Stimulated activated naive CD4-positive, alpha-beta T cell (primary cell): ENCODE data around the gene TRIM65.

Source experiments
- DNase-seq, 6 experiments: peaks; one replicate each; lab custom pipeline; 2025; lab: John Stamatoyannopoulos, UW

TRIM65 gene

DNA sequence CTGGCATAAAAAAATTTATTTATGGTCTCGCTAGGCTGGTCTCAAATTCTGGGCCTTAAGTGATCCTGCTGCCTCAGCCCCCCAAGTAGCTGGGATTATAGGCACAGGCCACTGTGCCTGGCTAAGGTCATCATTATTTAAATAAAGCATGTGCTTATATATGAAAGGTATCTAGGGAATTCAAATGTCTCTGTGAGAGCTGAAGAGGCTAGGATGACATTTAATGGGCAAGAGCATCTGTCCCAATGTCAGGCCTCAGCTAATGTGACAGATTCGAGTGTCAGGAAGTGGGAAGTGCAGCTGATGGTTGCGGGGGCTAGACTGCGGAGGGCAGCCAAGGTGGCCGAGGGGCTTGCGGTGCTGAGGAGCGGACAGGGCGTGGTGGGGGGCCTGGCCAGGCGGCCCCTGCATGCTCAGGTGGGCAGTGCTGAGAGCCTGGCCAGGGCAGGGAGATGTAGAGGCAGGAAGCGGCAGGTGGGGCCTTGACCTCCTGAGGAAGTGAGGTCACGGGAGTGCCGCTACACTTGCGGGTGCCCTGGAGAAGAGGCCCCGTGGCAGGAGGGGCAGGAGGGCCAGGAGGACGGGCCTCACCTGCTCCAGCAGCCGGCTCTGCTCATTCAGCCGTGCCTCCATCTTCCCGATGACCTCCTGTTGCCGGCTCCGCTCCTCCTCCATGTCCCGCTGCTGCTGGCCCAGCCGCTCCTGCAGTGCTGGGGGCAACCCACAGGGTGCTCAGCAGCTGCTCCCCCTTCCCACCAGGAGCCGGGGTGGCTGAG lies 20.6 kb upstream of the TRIM65 start:
- no peak for DNase-seq

DNA sequence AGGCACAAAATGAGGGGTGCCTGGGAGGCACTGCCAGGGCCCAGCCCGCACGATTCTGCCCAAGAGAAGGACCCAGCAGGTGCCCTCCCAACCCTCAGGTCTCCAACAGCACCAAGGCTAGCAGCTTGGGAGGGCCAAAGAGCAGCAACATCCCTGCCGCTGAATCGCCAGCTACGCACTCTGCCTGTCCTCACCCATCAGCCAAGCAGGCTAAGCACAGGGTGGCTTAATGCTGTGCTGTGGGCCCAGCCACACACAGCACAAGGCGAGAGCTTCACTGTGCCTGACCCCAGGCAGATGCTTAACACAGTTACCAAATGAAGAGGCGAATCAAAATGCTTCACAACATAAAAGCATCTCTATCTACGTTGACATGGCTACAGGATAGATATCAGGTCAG lies 18.5 kb upstream of the TRIM65 start:
- DNase-seq = no peak

DNA sequence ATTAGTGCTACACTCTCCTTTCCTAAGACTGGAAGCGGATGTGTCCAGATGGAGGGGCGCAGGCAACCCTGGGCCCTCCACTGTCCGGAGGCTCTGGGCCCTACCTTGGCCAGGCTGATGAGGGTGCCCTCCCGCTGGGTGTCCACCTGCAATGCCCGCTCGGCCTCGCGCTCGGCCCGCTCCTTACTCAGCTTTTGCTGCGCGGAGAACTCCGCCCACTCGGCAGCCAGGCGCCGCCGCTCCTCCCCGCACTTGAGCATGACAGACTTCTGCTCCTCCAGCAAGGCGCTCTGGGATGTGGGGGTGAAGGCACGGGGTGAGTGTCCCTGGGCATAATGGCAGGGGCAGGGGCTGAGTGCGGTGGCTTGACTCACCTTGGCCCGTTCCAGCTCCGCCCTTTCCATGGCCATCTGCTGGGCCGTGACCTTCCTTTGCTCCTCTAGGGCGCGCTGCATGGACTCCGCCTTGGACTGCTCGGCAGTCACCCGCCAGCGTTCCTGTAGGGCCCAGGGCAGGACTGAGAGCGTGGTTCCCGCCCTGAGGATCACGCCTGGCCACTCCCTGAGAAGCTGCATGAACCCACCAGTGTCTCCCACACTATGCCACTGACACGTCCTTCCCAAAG lies 18.0 kb upstream of the TRIM65 start:
- DNase-seq = no peak

DNA sequence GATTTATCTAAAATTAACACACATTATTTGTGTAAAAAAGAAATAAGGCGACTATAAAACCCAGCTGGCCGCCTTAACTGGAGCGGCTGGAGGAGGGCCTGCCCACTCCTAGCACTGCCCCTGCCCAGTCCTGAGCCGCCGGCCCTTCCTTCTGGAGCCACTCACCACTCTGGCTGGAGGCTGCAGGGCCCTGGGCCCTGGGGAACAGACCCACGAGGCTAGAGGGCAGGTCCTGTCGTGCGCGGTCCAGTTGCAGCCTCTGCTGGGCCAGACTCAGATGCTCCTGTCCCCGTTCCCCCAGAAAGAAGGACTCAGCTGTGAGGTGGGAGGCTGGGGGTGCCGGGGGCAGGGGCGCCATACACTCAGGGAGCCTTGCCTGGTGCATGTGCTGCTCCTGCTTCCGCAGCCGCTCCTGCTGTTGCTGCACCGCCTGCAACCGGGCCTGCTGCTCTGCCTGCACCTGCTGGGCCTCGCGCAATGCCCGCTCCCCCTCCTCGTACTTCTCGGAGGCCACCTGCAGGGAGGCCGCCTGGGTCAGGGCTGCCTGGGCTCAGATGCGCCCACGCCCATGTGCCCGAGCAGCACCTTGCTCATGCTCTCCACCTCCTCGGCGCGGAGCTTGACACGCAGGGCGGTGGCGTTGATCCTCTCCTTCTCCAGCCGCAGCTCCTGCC lies 16.9 kb upstream of the TRIM65 start:
- DNase-seq = no peak

- no peak for DNase-seq
Measured at GRCh38 chr17:75910699-75911098, 13.9 kb upstream of the TRIM65 start.

GRCh38 chr17:75909812-75910274 lies 13.1 kb upstream of the TRIM65 start:
- peak in 1 of 6 experiments; percentile 7 for DNase-seq

DNA sequence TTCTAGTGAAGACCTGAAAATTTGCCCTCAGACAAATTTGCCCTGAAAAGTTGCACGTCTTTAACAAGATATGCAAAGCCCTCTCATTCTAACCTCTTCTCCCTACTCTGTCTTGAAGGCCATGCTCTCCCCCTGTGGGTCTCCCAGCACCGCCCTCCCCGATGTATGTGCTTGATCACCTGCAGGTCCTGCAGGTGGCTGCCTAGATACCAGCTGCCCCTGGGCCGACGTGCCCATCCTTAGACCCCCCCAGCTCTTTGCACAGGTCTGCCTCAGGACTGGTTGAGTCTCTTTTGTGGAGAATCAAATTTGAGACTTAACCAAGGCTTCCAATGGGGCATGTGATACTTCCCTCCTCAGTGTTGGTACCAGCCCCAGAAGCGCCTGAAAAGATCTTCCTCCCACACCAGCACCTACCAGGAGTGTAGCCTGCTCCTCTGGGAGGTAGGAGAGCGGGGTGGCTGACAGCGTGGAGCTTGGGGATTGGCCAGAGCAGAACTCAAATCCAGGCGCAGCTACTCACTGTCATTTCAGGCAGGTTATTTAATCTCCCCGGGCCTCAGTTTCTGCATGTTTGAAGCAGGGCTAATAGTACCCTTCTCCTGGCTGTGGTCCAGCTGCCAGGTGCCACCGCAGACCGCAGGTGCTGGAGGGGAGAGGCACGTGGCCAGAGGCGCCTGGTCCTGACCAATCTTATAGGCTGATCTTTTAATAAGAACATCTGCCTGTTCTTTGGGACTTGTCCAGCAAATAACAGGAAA lies 12.5 kb upstream of the TRIM65 start:
- no peak for DNase-seq

DNA sequence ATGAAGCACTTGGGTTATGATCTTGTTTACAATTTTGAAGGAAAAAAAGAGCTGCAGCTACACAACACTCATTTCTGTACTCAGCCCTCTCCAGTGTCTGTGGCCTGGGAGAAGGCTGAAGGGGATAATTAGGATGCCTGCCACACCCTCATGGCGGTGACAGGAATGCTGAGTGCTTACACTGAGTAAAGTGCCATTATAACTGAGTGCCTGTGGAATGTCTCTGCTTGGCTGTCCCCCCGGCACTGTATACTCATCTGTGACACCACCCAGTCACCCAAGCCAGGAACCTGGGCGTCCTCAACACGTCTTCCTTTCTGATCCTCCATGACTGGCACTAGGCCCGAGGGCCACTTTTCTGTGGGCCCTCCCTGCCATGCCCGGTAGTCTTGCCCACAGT lies 11.4 kb upstream of the TRIM65 start:
- no peak for DNase-seq

- DNase-seq = no peak
Measured at GRCh38 chr17:75906143-75906884, 9.6 kb upstream of the TRIM65 start.

DNA sequence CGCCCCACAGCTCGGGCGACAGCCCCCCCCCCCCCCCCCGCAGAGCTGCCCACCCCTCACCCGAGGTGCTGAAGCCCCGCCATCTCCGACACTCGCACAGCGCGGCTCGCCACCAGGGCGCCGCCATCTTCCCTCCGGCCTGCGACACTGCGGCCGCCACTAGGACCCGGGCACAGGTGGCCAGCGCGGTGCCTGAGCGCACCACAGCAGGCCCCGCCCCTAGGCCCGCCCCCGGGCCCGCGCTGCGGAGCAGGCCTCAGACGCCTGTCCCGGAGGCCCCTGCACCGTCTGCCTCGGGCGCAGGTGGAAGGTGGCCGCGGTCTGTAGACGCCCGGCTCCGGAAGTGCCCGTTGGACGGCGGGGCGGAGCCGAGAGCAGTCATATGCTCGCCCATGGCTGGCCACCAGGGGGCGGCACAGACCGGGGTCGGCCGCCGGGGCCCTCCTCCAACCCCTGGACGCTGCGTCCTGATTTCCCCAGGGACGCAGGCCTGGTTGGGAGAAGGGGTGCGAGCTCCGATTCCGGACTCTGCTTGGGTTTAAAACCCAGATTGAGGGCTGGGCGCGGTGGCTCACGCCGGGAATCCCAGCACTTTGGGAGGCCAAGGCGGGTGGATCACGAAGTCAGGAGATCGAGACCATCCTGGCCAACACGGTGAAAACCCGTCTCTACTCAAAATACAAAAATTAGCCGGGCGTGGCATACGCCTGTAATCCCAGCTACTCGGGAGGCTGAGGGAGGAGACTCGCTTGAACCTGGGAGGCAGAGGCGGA lies 8.2 kb upstream of the TRIM65 start, which contains the start of gene MRPL38:
MRPL38 (minus strand) TSS at position 136 of the 773 bp plus-strand sequence; CDS start at position 127, 9 bp downstream.
- peak; percentile 85 to 98 (median 88) for DNase-seq

- no peak for DNase-seq
Measured at GRCh38 chr17:75902406-75902805, 5.7 kb upstream of the TRIM65 start.

GRCh38 chr17:75901727-75902126 lies 5.0 kb upstream of the TRIM65 start:
- no peak for DNase-seq

- no peak for DNase-seq
Measured at GRCh38 chr17:75900691-75901533, 4.2 kb upstream of the TRIM65 start.

GRCh38 chr17:75899767-75900468 lies 3.2 kb upstream of the TRIM65 start:
- DNase-seq = no peak

GRCh38 chr17:75899353-75899752 lies 2.6 kb upstream of the TRIM65 start:
- no peak for DNase-seq

- no peak for DNase-seq
Measured at GRCh38 chr17:75898791-75899190, 2.0 kb upstream of the TRIM65 start.

DNA sequence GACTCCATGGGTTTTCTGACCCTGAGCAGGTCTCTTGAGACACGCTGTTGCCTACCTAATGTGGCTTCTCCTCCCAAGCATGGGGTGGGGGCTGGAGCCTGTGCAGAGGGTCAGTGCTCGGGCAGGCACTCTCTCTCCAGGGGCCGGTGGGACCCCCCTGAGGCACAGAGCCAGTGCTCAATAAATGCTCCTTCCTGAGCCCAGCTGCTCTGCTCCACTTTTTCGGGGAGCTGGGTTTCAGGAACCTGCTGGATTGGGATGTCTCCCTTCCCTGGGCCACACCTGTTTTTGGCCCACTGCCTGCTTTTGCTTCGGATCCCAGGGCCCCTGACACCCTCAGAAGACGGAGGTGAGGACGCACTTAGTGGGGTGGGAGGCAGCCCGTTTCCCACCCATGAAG lies 1.3 kb upstream of the TRIM65 start:
- no peak for DNase-seq

GRCh38 chr17:75897160-75898019 lies 639 bp upstream of the TRIM65 start:
- DNase-seq = peak in 1 of 6 experiments; percentile 32
